ENCODE measurements around the gene RNF181. TPM values are rescaled to one million over a fixed set of nuclear protein-coding genes. Genes with fewer than 3 reads are reported as not detected.

The RNF181 gene
- polyA plus RNA-seq, 1 donor from 2014 or later: 206 TPM

DNA sequence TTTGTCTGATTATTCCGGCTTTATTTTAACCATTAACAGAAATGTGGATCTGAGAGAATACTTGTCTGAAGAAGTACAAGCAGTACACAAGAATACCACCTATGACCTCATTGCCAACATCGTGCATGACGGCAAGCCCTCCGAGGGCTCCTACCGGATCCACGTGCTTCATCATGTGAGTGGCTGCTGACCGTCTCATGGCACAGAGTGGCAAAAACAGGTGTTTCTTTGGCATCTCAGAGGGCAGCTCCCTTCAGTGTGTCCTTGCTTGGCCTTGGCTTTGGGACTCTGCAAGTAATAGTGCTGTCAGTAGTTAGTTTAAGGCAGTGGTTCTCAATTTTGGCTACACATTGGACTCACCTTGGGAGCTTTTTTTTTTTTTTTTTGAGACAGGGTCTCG is 49.4 kb downstream of the RNF181 start:
- Mint-ChIP-seq H3K4me1 (peaks cover 19 to 23% (median 23%) of the 10 kb centered on the region in 3 donors), H3K27me3 (no peaks in the 10 kb centered on the region), H3K36me3 (peaks cover 5% of the 10 kb centered on the region), H3K9me3 (no peaks in the 10 kb centered on the region), H3K27ac (no peak overlapping the region), H3K4me3 (no peak overlapping the region)

DNA sequence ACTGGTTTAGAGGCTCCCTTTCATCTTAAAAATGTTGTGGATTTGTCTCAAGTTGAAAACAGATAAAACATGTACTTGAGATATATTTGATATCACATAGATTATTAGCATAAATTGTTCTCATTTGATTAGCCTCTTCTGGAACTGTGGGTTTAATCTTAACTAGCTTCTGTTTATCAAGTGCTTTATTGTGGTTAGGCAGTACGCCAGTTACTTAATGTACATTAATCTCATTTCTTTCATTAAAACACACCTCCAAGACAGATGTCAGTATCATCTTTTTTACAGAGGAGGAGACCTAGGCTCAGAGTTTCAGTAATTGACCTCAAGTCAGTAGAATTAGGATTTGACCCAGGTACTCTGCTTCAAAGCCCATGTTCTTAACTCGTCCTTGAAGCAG is 50.6 kb downstream of the RNF181 start:
- Mint-ChIP-seq H3K4me3 (no peak overlapping the region), H3K9me3 (no peaks in the 10 kb centered on the region), H3K36me3 (peaks cover 5% of the 10 kb centered on the region), H3K4me1 (peaks cover 19 to 23% (median 23%) of the 10 kb centered on the region in 3 donors), H3K27me3 (no peaks in the 10 kb centered on the region), H3K27ac (no peak overlapping the region)

Other genes starting within 250 kb of the RNF181 start
- gene RETSAT, start 241.2 kb upstream of the RNF181 start, polyA plus RNA-seq: 10.6 TPM
- 16.0 TPM for gene ELMOD3, start 241.0 kb upstream of the RNF181 start, polyA plus RNA-seq
- 542 TPM for gene CAPG, start 185.4 kb upstream of the RNF181 start, polyA plus RNA-seq
- gene SH2D6, start 177.0 kb upstream of the RNF181 start, polyA plus RNA-seq: not detected
- gene MAT2A, start 56.6 kb upstream of the RNF181 start, polyA plus RNA-seq: 72.2 TPM
- 16.1 TPM for gene GGCX, start 34.3 kb upstream of the RNF181 start, polyA plus RNA-seq
- gene VAMP8, start 18.2 kb upstream of the RNF181 start, polyA plus RNA-seq: 240 TPM
- 43.0 TPM for gene VAMP5, start 11.3 kb upstream of the RNF181 start, polyA plus RNA-seq
- 13.4 TPM for gene TMEM150A, start 7.0 kb downstream of the RNF181 start, polyA plus RNA-seq
- 18.3 TPM for gene C2orf68, start 16.3 kb downstream of the RNF181 start, polyA plus RNA-seq
- gene USP39, start 20.4 kb downstream of the RNF181 start, polyA plus RNA-seq: 61.2 TPM
- gene SFTPB, start 72.5 kb downstream of the RNF181 start, polyA plus RNA-seq: not detected
- gene GNLY, start 98.6 kb downstream of the RNF181 start, polyA plus RNA-seq: 64.8 TPM
- gene ATOH8, start 158.2 kb downstream of the RNF181 start, polyA plus RNA-seq: not detected

Data from IgD-negative memory B cell (primary cell).